ENCODE data around the gene HLCS. TPM values are rescaled to one million over a fixed set of nuclear protein-coding genes. Genes with fewer than 3 reads are reported as not detected.

The HLCS gene
- total RNA-seq, 1 donor: 44.3 TPM

DNA sequence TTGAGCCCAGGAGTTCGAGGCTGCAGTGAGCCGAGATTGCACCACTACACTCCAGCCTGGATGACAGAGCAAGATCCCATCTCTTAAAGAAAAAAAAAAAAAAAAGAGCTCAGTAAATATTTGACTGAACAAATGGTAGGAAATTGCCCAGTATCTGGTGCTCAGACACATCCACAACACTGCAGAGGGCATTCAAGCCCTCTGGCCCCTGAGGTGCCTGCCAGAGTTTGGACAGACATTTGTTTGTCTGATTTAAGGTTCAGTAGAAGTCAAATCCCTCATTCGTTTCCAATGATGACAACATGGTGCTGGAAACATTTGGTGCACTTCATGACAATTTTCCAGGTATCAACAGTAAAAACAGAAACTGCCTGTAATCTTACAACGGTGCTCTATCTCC, 86.6 kb downstream of the HLCS start:
- no peak for DNase-seq (ENCODE audit: low read depth)
- TF ChIP-seq, protein P1, sequence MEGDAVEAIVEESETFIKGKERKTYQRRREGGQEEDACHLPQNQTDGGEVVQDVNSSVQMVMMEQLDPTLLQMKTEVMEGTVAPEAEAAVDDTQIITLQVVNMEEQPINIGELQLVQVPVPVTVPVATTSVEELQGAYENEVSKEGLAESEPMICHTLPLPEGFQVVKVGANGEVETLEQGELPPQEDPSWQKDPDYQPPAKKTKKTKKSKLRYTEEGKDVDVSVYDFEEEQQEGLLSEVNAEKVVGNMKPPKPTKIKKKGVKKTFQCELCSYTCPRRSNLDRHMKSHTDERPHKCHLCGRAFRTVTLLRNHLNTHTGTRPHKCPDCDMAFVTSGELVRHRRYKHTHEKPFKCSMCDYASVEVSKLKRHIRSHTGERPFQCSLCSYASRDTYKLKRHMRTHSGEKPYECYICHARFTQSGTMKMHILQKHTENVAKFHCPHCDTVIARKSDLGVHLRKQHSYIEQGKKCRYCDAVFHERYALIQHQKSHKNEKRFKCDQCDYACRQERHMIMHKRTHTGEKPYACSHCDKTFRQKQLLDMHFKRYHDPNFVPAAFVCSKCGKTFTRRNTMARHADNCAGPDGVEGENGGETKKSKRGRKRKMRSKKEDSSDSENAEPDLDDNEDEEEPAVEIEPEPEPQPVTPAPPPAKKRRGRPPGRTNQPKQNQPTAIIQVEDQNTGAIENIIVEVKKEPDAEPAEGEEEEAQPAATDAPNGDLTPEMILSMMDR (IDR thresholded peaks at IDR 0.05; ENCODE audit: insufficient read depth, low read length): no peak
- no peak overlapping the region for H3K4me3 ChIP-seq (ENCODE audit: low read depth, low read length)

DNA sequence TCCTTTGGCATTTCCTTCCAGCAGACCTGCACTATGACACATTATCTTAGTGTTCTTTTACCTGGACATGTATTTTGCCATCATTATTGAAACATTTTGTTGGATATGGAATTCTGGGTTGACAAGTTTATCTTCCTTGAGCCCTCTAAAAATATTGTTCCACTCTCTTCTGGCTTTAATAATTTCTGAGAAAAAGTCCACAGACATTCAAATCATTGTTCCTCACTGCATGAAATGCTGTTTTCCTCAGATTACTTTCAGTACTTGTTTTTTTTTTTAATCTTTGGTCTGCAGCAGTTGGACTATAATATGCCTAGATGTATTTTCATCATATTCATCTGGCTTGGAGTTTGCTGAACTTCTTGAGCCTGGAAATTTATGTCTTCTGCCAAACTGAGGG, 88.7 kb downstream of the HLCS start:
- no peak for DNase-seq (ENCODE audit: low read depth)
- TF ChIP-seq, protein P1 (IDR thresholded peaks at IDR 0.05; ENCODE audit: insufficient read depth, low read length): no peak
- no peak overlapping the region for H3K4me3 ChIP-seq (ENCODE audit: low read depth, low read length)

GRCh38 chr21:36874665-36875064, 91.8 kb downstream of the HLCS start:
- DNase-seq (ENCODE audit: low read depth): no peak

GRCh38 chr21:36873513-36873912, 93.0 kb downstream of the HLCS start:
- no peak overlapping the region for H3K4me3 ChIP-seq (ENCODE audit: low read depth, low read length)
- no peak for DNase-seq (ENCODE audit: low read depth)
- TF ChIP-seq, protein P1 (IDR thresholded peaks at IDR 0.05; ENCODE audit: insufficient read depth, low read length): no peak

More at GRCh38 chr21:36874665-36875064, 91.8 kb downstream of the HLCS start:
- TF ChIP-seq, protein P1 (IDR thresholded peaks at IDR 0.05; ENCODE audit: insufficient read depth, low read length): no peak
- H3K4me3 ChIP-seq (ENCODE audit: low read depth, low read length): no peak overlapping the region

DNA sequence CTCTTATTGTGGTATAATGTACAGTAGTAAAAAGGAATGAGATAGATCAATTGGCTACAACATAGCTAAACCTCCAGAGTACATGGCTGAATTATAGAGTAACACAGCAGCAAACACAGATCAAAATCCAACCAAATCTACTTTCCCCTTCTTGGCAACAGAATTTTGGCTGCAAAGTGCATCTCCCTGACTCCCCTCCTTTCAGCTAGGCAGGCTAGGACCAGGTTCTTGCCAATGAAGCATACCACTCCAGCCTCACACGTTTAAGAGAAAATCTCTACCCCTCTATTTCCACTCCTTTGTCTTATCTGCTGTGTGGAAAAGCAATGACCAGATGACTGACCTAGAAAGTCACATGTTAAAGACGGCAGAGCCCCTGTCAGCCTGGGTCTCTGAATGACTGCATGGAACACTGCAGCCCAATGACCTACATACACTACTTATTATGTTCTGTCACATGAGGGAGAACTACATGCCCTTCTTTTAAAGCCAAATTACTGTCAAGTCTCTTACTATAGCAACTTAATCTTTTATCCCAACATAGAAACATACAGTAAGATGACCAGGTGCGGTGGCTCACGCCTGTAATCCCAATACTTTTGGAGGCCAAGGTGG, 99.1 kb downstream of the HLCS start:
- no peak for DNase-seq (ENCODE audit: low read depth)
- no peak overlapping the region for H3K4me3 ChIP-seq (ENCODE audit: low read depth, low read length)
- TF ChIP-seq, protein P1 (IDR thresholded peaks at IDR 0.05; ENCODE audit: insufficient read depth, low read length): no peak

GRCh38 chr21:36866419-36866818, 100.0 kb downstream of the HLCS start:
- no peak overlapping the region for H3K4me3 ChIP-seq (ENCODE audit: low read depth, low read length)
- TF ChIP-seq, protein P1 (IDR thresholded peaks at IDR 0.05; ENCODE audit: insufficient read depth, low read length): no peak
- DNase-seq (ENCODE audit: low read depth): no peak

- TF ChIP-seq, protein P1 (IDR thresholded peaks at IDR 0.05; ENCODE audit: insufficient read depth, low read length): no peak
Observed at GRCh38 chr21:36864974-36865373, 101.5 kb downstream of the HLCS start.

More at GRCh38 chr21:36864974-36865373, 101.5 kb downstream of the HLCS start:
- no peak for DNase-seq (ENCODE audit: low read depth)
- H3K4me3 ChIP-seq (ENCODE audit: low read depth, low read length): no peak overlapping the region
